ENCODE measurements around the gene GALNS.

DNA sequence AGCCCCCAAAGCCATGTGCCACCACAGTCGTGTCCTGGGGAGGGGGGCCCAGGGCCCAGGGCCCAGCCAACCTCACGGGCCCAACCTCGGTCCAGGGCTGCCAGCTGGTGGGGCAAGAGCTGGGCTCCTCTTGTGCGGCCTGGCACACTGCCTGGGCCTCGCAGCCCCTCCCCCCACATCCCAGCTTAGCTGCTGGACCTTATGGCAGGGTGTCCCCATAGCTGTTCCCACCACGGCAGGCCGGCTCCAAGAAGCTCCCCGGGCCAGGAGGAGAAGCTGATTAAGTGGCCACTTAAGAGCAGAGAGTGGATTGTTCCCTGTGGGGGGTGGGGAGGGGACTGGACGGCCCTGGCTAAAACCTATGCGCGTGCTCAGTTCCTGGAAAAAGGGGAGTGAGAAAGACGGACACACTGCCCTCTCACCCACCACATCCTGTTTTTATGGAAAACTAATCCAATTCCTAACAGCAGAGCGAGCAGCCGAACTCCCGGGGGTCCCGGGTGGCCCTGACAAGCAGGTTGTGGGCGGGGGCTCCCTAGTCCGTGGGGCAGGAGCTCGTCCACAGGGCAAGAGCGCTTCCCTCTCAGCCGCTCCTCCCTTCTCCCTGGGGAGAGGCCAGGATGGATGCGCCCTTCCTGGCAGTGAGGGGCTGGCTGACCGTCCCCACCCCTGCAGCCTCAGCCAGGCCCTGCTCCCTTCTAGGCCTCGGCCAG, 88.5 kb downstream of the GALNS start:
- TF ChIP-seq POLR2A (IDR thresholded peaks at IDR 0.05), result no peak
- TF ChIP-seq CTCF (IDR thresholded peaks at IDR 0.05), result no peak
- peak in 1 of 3 donors; percentile 14 for TF ChIP-seq POLR2AphosphoS5 (IDR thresholded peaks at IDR 0.05)
- TF ChIP-seq EP300 (IDR thresholded peaks at IDR 0.05; ENCODE audit: low read depth), result no peak
